ENCODE measurements around the gene PAFAH1B1.
A peak's percentile ranks its signal among the peaks of the same experiment; 100 is the strongest.

Gene PAFAH1B1

GRCh38 chr17:2688351-2689342 lies 95.2 kb downstream of the PAFAH1B1 start:
- peak; percentile 17 for DNase-seq (ENCODE audit: low spot score)
- in situ Hi-C loops (cut with MboI; ENCODE audit: low pct_unique_long_range_greater_than_20kb, low sequenced_read_pairs, unreplicated experiment): no loop called here
- TF ChIP-seq, protein P1, sequence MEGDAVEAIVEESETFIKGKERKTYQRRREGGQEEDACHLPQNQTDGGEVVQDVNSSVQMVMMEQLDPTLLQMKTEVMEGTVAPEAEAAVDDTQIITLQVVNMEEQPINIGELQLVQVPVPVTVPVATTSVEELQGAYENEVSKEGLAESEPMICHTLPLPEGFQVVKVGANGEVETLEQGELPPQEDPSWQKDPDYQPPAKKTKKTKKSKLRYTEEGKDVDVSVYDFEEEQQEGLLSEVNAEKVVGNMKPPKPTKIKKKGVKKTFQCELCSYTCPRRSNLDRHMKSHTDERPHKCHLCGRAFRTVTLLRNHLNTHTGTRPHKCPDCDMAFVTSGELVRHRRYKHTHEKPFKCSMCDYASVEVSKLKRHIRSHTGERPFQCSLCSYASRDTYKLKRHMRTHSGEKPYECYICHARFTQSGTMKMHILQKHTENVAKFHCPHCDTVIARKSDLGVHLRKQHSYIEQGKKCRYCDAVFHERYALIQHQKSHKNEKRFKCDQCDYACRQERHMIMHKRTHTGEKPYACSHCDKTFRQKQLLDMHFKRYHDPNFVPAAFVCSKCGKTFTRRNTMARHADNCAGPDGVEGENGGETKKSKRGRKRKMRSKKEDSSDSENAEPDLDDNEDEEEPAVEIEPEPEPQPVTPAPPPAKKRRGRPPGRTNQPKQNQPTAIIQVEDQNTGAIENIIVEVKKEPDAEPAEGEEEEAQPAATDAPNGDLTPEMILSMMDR (IDR thresholded peaks at IDR 0.05; ENCODE audit: extremely low read depth, insufficient read depth, missing control alignments): no peak

- TF ChIP-seq, protein P1 (IDR thresholded peaks at IDR 0.05; ENCODE audit: extremely low read depth, insufficient read depth, missing control alignments): no peak
- in situ Hi-C loops (cut with MboI; ENCODE audit: low pct_unique_long_range_greater_than_20kb, low sequenced_read_pairs, unreplicated experiment): no loop called here
- no peak for DNase-seq (ENCODE audit: low spot score)
These were observed 96.1 kb downstream of the PAFAH1B1 start for GRCh38 chr17:2689411-2690164.

DNA sequence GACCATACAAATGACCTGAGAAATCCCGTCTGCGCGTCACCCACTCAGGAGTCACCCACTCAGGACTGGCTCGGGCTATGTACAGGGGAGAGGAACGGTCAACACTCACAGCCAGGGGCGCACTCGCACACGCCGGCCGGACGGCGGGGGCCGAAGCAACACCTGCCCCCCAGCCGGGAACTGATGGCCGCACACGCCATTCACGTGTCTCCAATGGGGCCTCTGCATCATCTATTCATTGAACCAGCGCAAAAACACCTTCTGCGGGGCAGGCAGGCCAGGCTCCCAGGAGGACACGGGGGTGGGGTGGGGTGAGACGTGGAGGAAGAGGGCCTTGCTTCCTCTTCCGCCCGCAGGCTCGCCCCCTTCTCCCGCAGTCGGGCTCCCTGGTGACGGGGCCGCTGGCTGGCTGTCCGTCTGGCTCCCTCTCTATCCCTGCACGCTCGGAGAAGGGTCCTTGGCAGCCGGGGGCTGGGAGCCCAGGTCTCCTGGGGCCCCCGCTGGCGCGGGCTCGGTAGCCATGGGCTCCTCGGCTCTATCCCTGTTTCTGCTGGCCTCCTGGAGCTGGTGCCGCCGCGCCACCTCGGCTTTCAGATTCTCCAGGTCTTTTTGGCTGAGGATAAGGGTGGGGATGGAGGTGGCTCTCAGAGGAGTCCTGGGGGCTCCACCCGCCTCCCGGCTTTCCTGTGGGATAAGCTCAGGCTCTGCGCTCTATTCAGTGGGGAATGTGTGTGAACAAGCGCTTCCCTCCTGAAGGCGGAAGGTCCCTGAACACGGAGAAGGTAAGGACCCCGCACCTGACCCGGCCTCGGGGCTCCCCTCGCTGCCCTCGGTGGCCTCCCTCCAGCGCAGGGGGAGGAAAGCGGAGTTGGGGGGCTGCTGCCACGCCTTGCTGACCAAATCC lies 97.0 kb downstream of the PAFAH1B1 start:
- in situ Hi-C loops (cut with MboI; ENCODE audit: low pct_unique_long_range_greater_than_20kb, low sequenced_read_pairs, unreplicated experiment): no loop called here
- TF ChIP-seq, protein P1 (IDR thresholded peaks at IDR 0.05; ENCODE audit: extremely low read depth, insufficient read depth, missing control alignments): no peak
- peak; percentile 26 for DNase-seq (ENCODE audit: low spot score)

GRCh38 chr17:2691069-2691871 lies 97.8 kb downstream of the PAFAH1B1 start:
- DNase-seq (ENCODE audit: low spot score): peak; percentile 25
- TF ChIP-seq, protein P1 (IDR thresholded peaks at IDR 0.05; ENCODE audit: extremely low read depth, insufficient read depth, missing control alignments): no peak
- in situ Hi-C loops (cut with MboI; ENCODE audit: low pct_unique_long_range_greater_than_20kb, low sequenced_read_pairs, unreplicated experiment): no loop called here

DNA sequence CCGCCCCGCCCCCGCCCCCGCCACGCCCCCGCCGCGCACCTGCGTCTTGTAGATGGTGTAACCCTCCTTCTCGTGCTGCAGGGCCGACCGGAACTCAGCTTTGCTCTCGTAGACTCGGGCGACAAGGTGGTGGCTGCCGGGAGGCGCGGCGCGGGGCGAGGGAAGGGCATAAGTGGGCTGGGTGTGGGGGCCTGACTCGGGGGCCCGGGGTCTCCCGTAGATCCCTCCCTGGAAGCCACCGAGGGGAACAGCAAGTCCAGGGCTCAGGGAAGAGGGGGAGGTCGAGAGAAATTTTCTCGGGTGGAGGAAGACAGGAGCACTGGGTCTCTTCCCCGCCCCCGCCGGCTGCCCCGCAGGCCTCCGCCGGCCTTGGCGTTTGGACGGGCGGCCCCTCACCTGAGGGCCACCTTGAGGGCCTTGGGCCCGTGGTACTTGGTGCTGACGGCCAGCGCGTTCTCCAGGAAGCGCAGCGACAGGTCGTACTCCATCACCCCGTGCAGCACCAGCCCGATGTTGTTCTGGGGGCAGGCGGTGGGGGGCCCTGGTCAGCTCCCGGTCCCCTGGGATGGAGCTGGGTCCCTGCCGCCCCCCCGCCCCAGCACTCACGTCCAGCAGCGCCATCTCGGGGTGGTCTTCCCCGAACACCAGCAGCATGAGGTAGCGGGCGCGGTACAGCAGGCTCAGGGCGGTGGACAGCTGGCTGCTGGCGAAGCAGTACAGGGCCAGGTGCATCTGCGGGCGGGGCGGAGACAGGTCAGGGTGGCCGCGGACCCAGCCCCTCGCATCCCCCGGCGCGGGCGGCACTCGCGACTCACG lies 98.7 kb downstream of the PAFAH1B1 start:
- DNase-seq (ENCODE audit: low spot score): peak; percentile 22
- TF ChIP-seq, protein P1 (IDR thresholded peaks at IDR 0.05; ENCODE audit: extremely low read depth, insufficient read depth, missing control alignments): no peak
- in situ Hi-C loops (cut with MboI; ENCODE audit: low pct_unique_long_range_greater_than_20kb, low sequenced_read_pairs, unreplicated experiment): no loop called here

Data from GM13977 (cell line).